ENCODE measurements around the gene SRSF8.
"Not testable (repeated sequence)": the region's sequence is repeated elsewhere in the genome, so short reads cannot be mapped to it uniquely, and the experiment has no call there.

GRCh38 chr11:95021468-95021867, 45.3 kb upstream of the SRSF8 start:
- TF ChIP-seq, protein P1, sequence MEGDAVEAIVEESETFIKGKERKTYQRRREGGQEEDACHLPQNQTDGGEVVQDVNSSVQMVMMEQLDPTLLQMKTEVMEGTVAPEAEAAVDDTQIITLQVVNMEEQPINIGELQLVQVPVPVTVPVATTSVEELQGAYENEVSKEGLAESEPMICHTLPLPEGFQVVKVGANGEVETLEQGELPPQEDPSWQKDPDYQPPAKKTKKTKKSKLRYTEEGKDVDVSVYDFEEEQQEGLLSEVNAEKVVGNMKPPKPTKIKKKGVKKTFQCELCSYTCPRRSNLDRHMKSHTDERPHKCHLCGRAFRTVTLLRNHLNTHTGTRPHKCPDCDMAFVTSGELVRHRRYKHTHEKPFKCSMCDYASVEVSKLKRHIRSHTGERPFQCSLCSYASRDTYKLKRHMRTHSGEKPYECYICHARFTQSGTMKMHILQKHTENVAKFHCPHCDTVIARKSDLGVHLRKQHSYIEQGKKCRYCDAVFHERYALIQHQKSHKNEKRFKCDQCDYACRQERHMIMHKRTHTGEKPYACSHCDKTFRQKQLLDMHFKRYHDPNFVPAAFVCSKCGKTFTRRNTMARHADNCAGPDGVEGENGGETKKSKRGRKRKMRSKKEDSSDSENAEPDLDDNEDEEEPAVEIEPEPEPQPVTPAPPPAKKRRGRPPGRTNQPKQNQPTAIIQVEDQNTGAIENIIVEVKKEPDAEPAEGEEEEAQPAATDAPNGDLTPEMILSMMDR (IDR thresholded peaks at IDR 0.05) = not testable (repeated sequence)
- TF ChIP-seq POLR2A (IDR thresholded peaks at IDR 0.05) = not testable (repeated sequence)
